ENCODE data around the gene LACC1. TPM values are rescaled to one million over a fixed set of nuclear protein-coding genes. Genes with fewer than 3 reads are reported as not detected.

The LACC1 gene
- 1.7 and 4.0 TPM in 2 replicates for total RNA-seq

GRCh38 chr13:43879755-43880181, at the start of gene LACC1:
Gene LACC1, plus strand, starts transcription at chr13:43879904. Its CDS starts 1,082 bp downstream, at chr13:43880986.

GRCh38 chr13:43878892-43879754, 581 bp upstream of the LACC1 start, which contains the start of gene CCDC122:
Gene CCDC122, minus strand, starts transcription at chr13:43879740. Its CDS starts 10,364 bp downstream, at chr13:43869376.

Other genes starting within 250 kb of the LACC1 start
- not detected in 2 replicates for gene ENOX1, start 92.9 kb upstream of the LACC1 start, total RNA-seq
- gene CCDC122, start 164 bp upstream of the LACC1 start, total RNA-seq = 3.8 and 5.2 TPM in 2 replicates